K562 (cell line): Measurements from ENCODE around the gene ZNF516. TPM values are rescaled to one million over a fixed set of nuclear protein-coding genes. Genes with fewer than 3 reads are reported as not detected.

Experiments used
- ATAC-seq: fragments of 200-7000 bp; cut with Tn5 transposase; 3 replicates; pipeline ENCODE4 v1.9.1; 2020; ENCODE audit warnings: moderate library complexity
- BruUV-seq: library from RNA; stranded (reverse); fragments of 400-500 nt; replicated peaks from 2 replicates; lab custom pipeline; 2021; lab: Mats Ljungman, UMichigan
- CTCF ChIA-PET: fragments of 300-600 bp; formaldehyde crosslinking; extraction: SDS; loops from one replicate; lab custom pipeline; 2021; ENCODE audit warnings: low intra/inter-chr PET ratio; lab: Yijun Ruan, JAX
- POLR2A ChIA-PET: fragments of 300-600, 350-650 bp; sonication (Branson Sonifier 250); formaldehyde crosslinking; extraction: SDS; loops from one replicate; lab custom pipeline; 2021; ENCODE audit warnings: antibody characterized with exemption, inconsistent platforms; lab: Yijun Ruan, JAX
- DNase-seq, 4 experiments: peaks; one replicate each; pipeline versions ENCODE4 v3.0.0 to v3.0.0-alpha.2; 2011 to 2018; ENCODE audit warnings: low spot score in 3 of 4, mixed read lengths in 3 of 4; ENCODE audit errors: extremely low read depth in 1 of 4
- FAIRE-seq: peaks from 2 replicates; lab custom pipeline; 2011; peaks lifted over from hg19 to GRCh38; lab: Jason Lieb, UNC
- H2AFZ ChIP-seq: 2 replicates; pipeline ENCODE4 v1.6.0; 2011; ENCODE audit warnings: low read depth, low read length, control low read depth, inconsistent platforms
- H3K27ac ChIP-seq: fragments of 200-600 bp; 3 replicates; pipeline ENCODE4 v1.8.0; 2011; ENCODE audit warnings: low read depth, mild to moderate bottlenecking, control low read depth, inconsistent platforms, low read length, moderate library complexity, mixed read lengths; ENCODE audit errors: extremely low read depth
- H3K27me3 ChIP-seq, 2 experiments: fragments of 300-600 bp in 1 of 2; 2 replicates in 1 of 2; 3 replicates in 1 of 2; pipeline versions ENCODE4 v1.6.0 to v1.8.0; 2011; ENCODE audit warnings: inconsistent platforms in 2 of 2, low read length in 2 of 2, mild to moderate bottlenecking in 1 of 2, mixed read lengths in 1 of 2, moderate library complexity in 1 of 2; ENCODE audit not compliant: control insufficient read depth in 2 of 2, insufficient read depth in 2 of 2
- H3K36me3 ChIP-seq: fragments of 300-600 bp; 3 replicates; pipeline ENCODE4 v1.8.0; 2011; ENCODE audit warnings: mild to moderate bottlenecking, low read length, inconsistent platforms; ENCODE audit not compliant: control insufficient read depth, insufficient read depth
- H3K4me1 ChIP-seq, 2 experiments: fragments of 200-600 bp in 1 of 2; replicated peaks in 1 of 2; 2 replicates in 1 of 2; 3 replicates in 1 of 2; pipeline versions ENCODE4 v1.5.1 to v1.8.0; 2011; ENCODE audit warnings: inconsistent platforms in 2 of 2, low read length in 2 of 2, mild to moderate bottlenecking in 1 of 2, mixed read lengths in 1 of 2, moderate library complexity in 1 of 2; ENCODE audit not compliant: control insufficient read depth in 2 of 2, insufficient read depth in 2 of 2
- H3K4me2 ChIP-seq: 2 replicates; pipeline ENCODE4 v1.6.1; 2011; ENCODE audit warnings: low read length, control low read depth, inconsistent platforms, mixed read lengths; ENCODE audit not compliant: insufficient read depth
- H3K4me3 ChIP-seq: fragments of 200-600 bp; sonication (generic), shearing (Covaris generic); 2 replicates; pipeline ENCODE4 v1.5.1; 2016; ENCODE audit warnings: control low read depth, inconsistent platforms
- H3K79me2 ChIP-seq: fragments of 200-600 bp; 3 replicates; pipeline ENCODE4 v1.8.0; 2011; ENCODE audit warnings: low read length, inconsistent platforms; ENCODE audit not compliant: control insufficient read depth, insufficient read depth
- H3K9ac ChIP-seq, 2 experiments: 2 replicates each; pipeline versions ENCODE4 v1.6.0 to v1.6.1; 2011; ENCODE audit warnings: low read depth in 2 of 2, low read length in 2 of 2, control low read depth in 1 of 2, inconsistent platforms in 1 of 2, mild to moderate bottlenecking in 1 of 2, mixed read lengths in 1 of 2; ENCODE audit not compliant: insufficient read depth in 1 of 2
- H3K9me1 ChIP-seq: one replicate; pipeline ENCODE4 v1.6.0; 2011; ENCODE audit warnings: inconsistent platforms, mild to moderate bottlenecking, low read length, moderate library complexity; ENCODE audit not compliant: control insufficient read depth, insufficient read depth
- H3K9me3 ChIP-seq: replicated peaks from 2 replicates; pipeline ENCODE4 v1.5.1; 2011; ENCODE audit warnings: low read depth, low read length, inconsistent platforms; ENCODE audit not compliant: control insufficient read depth, insufficient read depth
- H4K20me1 ChIP-seq: replicated peaks from 2 replicates; pipeline ENCODE4 v1.6.1; 2011; ENCODE audit warnings: low read length, inconsistent platforms, mixed read lengths; ENCODE audit not compliant: control insufficient read depth, insufficient read depth
- NRF1 ChIP-seq, 2 experiments: fragments of 450-650 bp; IDR thresholded peaks in 1 of 2; conservative IDR thresholded peaks in 1 of 2; 2 replicates each; pipeline ENCODE4 v1.6.1; 2014; ENCODE audit warnings: mild to moderate bottlenecking in 2 of 2
- RBM15 ChIP-seq: fragments of 200-400 bp; formaldehyde crosslinking; IDR thresholded peaks from 2 replicates; pipeline ENCODE4 v1.6.1; 2018; ENCODE audit warnings: mild to moderate bottlenecking, low read length, moderate library complexity; ENCODE audit not compliant: insufficient read depth
- SOX6 ChIP-seq: fragments of 450-650 bp; IDR thresholded peaks from 2 replicates; pipeline ENCODE4 v1.6.1; 2014; ENCODE audit warnings: mild to moderate bottlenecking
- ZNF23 ChIP-seq: fragments of 250-450 bp; sonication (Bioruptor Pico); IDR thresholded peaks from 2 replicates; pipeline ENCODE4 v1.4.0; 2020; ENCODE audit warnings: mild to moderate bottlenecking
- WGBS: fragments of 100-300 bp; shearing (Covaris generic); methylation state at CpG from one replicate; pipeline ENCODE4 v1.1.6; 2016; ENCODE audit warnings: low coverage, mixed read lengths; ENCODE audit not compliant: insufficient coverage; ENCODE audit errors: missing lambda C conversion rate; 5-methylcytosine and 5-hydroxymethylcytosine counted together
- in situ Hi-C: fragments of 300-500 bp; cut with MboI; formaldehyde crosslinking; loops from 4 replicates; pipeline ENCODE4 v1.15.0; 2018; ENCODE audit warnings: inconsistent platforms, mixed read lengths
- intact Hi-C: fragments of 100-400 bp; cut with micrococcal nuclease; formaldehyde crosslinking; loops from 2 replicates; pipeline ENCODE4 v1.14.2; 2022
- polyA plus RNA-seq, 8 experiments: library from polyadenylated mRNA; depleted of rRNA in 4 of 8; stranded (reverse) in 5 of 8; unstranded in 3 of 8; fragments of >200 nt; fragmentation: Nextera tagmentation in 2 of 8; fragmentation: Illumina TruSeq in 1 of 8; extraction: Ambion mirVana in 2 of 8; extraction: Trizol in 1 of 8; gene quantifications; 2 replicates each; pipeline versions ENCODE4 v1.2.1 to v1.2.3, GENCODE V29; 2011 to 2014; ENCODE audit warnings: inconsistent platforms in 1 of 8, missing spikeins in 1 of 8
- total RNA-seq, 7 experiments: library from RNA; depleted of rRNA in 6 of 7; stranded (reverse); fragments of >200 nt in 6 of 7; fragmentation: Illumina TruSeq in 2 of 7; extraction: Trizol in 2 of 7; gene quantifications; 2 replicates each; pipeline versions ENCODE4 v1.2.1 to v1.2.3, GENCODE V29; 2011 to 2021; ENCODE audit warnings: low replicate concordance in 1 of 7
- TF ChIP-seq, protein P1 (sequence below): sonication (generic); formaldehyde crosslinking; IDR thresholded peaks from 2 replicates; pipeline ENCODE4 v1.8.0; 2022; ENCODE audit warnings: mild to moderate bottlenecking, missing genetic modification reagents, borderline replicate concordance
- TF ChIP-seq, protein P2 (sequence below), 2 experiments: IDR thresholded peaks; 2 replicates each; pipeline ENCODE4 v1.6.1; 2012; ENCODE audit warnings: improper control_type of control experiment in 2 of 2, low read depth in 2 of 2, low read length in 2 of 2, borderline replicate concordance in 1 of 2
- TF ChIP-seq, protein P3 (sequence below), 3 experiments: fragments of 200-800 bp in 1 of 3; sonication (Bioruptor generic) in 1 of 3; sonication (generic) in 1 of 3; formaldehyde crosslinking in 1 of 3; IDR thresholded peaks; 2 replicates each; pipeline versions ENCODE4 v1.6.1 to v1.8.0; 2016 to 2022; ENCODE audit warnings: mild to moderate bottlenecking in 2 of 3, missing compliant biosample characterization in 2 of 3, missing genetic modification characterization in 2 of 3, missing genetic modification reagents in 1 of 3

ZNF516 gene
- total and polyA plus RNA-seq, 9 of the 15 experiments (the other 6 are each of a cell fraction or from before 2014, with no cell fraction given), result 0.04 to 0.20 (median 0.08) TPM; not detected in 3

DNA sequence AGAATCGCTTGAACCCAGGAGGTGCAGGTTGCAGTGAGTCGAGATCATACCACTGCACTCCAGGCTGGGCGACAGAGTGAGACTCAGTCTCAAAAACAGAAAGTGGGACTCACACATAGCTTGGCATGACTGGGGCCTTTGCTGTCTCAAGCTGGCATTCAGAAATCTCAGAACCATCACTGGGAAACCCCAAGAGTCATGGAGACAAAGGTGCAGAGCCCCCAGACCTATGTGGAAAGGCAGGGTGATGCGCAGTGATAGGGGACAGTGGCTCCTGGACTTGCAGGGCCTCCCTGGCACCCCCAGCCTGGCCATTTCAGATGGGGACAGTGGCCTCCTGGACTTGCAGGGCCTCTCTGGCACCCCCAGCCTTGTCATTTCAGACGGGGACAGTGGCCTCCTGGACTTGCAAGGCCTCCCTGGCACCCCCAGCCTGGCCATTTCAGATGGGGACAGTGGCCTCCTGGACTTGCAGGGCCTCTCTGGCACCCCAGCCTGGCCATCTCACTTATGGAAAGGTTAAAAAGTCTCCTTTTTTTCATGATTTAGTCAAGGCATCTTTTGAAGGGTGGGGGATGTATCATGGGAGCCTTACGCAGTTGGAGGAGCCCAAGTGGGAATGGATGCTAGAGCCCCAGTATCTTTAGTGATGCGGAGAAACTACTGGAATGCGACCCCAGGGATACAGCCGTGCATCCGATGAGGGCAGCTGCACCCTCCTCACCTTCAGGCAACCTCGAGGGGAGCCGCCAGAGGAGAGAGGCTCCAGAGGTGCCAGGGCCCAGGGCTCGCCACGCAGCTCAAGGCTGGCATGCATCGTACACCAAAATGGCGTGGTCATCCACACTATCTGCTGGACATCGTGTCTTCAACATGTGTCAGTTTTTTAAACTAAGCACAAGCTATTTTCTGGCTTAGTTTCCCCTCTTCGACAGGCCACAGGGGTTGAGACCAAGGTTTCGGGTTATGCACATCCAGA lies 30.5 kb downstream of the ZNF516 start:
- FAIRE-seq (no peak), DNase-seq (no peak), ATAC-seq (no peak)
- intact Hi-C loops, result no loop called here
- TF ChIP-seq NRF1 (conservative IDR thresholded peaks at IDR 0.05 in 1 of 2, IDR thresholded peaks at IDR 0.05 in 1 of 2), result no peak
- TF ChIP-seq SOX6, result no peak
- no peak for TF ChIP-seq ZNF23 (CRISPR knock-in tag)
- TF ChIP-seq RBM15, result no peak
- TF ChIP-seq, protein P1, sequence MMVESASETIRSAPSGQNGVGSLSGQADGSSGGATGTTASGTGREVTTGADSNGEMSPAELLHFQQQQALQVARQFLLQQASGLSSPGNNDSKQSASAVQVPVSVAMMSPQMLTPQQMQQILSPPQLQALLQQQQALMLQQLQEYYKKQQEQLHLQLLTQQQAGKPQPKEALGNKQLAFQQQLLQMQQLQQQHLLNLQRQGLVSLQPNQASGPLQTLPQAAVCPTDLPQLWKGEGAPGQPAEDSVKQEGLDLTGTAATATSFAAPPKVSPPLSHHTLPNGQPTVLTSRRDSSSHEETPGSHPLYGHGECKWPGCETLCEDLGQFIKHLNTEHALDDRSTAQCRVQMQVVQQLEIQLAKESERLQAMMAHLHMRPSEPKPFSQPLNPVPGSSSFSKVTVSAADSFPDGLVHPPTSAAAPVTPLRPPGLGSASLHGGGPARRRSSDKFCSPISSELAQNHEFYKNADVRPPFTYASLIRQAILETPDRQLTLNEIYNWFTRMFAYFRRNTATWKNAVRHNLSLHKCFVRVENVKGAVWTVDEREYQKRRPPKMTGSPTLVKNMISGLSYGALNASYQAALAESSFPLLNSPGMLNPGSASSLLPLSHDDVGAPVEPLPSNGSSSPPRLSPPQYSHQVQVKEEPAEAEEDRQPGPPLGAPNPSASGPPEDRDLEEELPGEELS (CRISPR knock-in tag), result no peak
- TF ChIP-seq, protein P2, sequence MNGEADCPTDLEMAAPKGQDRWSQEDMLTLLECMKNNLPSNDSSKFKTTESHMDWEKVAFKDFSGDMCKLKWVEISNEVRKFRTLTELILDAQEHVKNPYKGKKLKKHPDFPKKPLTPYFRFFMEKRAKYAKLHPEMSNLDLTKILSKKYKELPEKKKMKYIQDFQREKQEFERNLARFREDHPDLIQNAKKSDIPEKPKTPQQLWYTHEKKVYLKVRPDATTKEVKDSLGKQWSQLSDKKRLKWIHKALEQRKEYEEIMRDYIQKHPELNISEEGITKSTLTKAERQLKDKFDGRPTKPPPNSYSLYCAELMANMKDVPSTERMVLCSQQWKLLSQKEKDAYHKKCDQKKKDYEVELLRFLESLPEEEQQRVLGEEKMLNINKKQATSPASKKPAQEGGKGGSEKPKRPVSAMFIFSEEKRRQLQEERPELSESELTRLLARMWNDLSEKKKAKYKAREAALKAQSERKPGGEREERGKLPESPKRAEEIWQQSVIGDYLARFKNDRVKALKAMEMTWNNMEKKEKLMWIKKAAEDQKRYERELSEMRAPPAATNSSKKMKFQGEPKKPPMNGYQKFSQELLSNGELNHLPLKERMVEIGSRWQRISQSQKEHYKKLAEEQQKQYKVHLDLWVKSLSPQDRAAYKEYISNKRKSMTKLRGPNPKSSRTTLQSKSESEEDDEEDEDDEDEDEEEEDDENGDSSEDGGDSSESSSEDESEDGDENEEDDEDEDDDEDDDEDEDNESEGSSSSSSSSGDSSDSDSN (IDR thresholded peaks at IDR 0.05; ENCODE audit: borderline replicate concordance in 1 of 2, low read depth in 2 of 2, low read length in 2 of 2), result no peak
- TF ChIP-seq, protein P3, sequence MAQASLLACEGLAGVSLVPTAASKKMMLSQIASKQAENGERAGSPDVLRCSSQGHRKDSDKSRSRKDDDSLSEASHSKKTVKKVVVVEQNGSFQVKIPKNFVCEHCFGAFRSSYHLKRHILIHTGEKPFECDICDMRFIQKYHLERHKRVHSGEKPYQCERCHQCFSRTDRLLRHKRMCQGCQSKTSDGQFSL (CRISPR knock-in tag; IDR thresholded peaks at IDR 0.05), result no peak
- TF ChIP-seq, protein P3 (tag; IDR thresholded peaks at IDR 0.05), result no peak
- Histone ChIP-seq H3K9me1 (no peaks in the 10 kb centered on the region), H3K36me3 (no peaks in the 10 kb centered on the region), H3K4me1 (no peaks in the 10 kb centered on the region; a peak in 1 of 5 replicates), H3K9me3 (no peaks in the 10 kb centered on the region), H3K27ac (no peak overlapping the region), H3K27me3 (peaks cover 4 to 46% of the 10 kb centered on the region in 2 experiments; a peak in 4 of 5 replicates), H3K79me2 (no peaks in the 10 kb centered on the region), H3K4me2 (no peak overlapping the region), H2AFZ (no peak overlapping the region), H3K9ac (no peak overlapping the region), H4K20me1 (no peaks in the 10 kb centered on the region), H3K4me3 (no peak overlapping the region)
- in situ Hi-C loops, result no loop called here
- BruUV-seq, result no TSS peak
- ChIA-PET CTCF (no interaction called here), POLR2A (no interaction called here)
- WGBS, result 2% methylated on average over 14 of the region's 19 CpGs
